Left lung (tissue), 14 donors: ENCODE results near the gene ISCA2. TPM values are rescaled to one million over a fixed set of nuclear protein-coding genes. Genes with fewer than 3 reads are reported as not detected.
"Not testable (repeated sequence)": the region's sequence is repeated elsewhere in the genome, so short reads cannot be mapped to it uniquely, and the experiment has no call there.

ENCODE experiments used
- ATAC-seq: fragments of 200-7000 bp; cut with Tn5 transposase; one replicate; pipeline ENCODE4 v1.9.1; 2020; ENCODE audit warnings: moderate library complexity
- DNase-seq, 4 donors: peaks; one replicate each; pipeline ENCODE4 v3.0.0-alpha.2; 2013 to 2020
- H3K27ac ChIP-seq, 2 donors: fragments of 200-600 bp; sonication (generic) in 1 of 2; one replicate each; pipeline versions ENCODE4 v1.5.0 to v1.8.0; 2020 to 2021
- H3K27me3 ChIP-seq, 2 donors: fragments of 200-600 bp; sonication (generic) in 1 of 2; one replicate each; pipeline versions ENCODE4 v1.5.0 to v1.8.0; 2020 to 2021
- H3K36me3 ChIP-seq, 2 donors: fragments of 200-600 bp; sonication (generic) in 1 of 2; one replicate each; pipeline versions ENCODE4 v1.5.0 to v1.8.0; 2020 to 2021
- H3K4me1 ChIP-seq, 2 donors: fragments of 200-600 bp; one replicate each; pipeline ENCODE4 v1.8.0; 2021
- H3K4me3 ChIP-seq, 2 donors: fragments of 200-600 bp; sonication (generic) in 1 of 2; one replicate each; pipeline versions ENCODE4 v1.5.0 to v1.8.0; 2020 to 2021; ENCODE audit warnings: mild to moderate bottlenecking in 1 of 2
- H3K9me3 ChIP-seq, 2 donors: fragments of 200-600 bp; sonication (generic) in 1 of 2; one replicate each; pipeline versions ENCODE4 v1.5.0 to v1.8.0; 2020 to 2021
- intact Hi-C, 2 donors: fragments of 100-400 bp; cut with DNase I; formaldehyde crosslinking; loops; one replicate each; pipeline versions ENCODE4 v1.11.2 to v1.14.2; 2022
- long read RNA-seq, 12 donors: library from polyadenylated mRNA in 2 of 12; unstranded in 2 of 12; transcript quantifications; one replicate each; pipeline ENCODE4 v2.0.0 and lab custom pipeline, GENCODE V29; 2019 to 2026
- polyA plus RNA-seq, 6 donors: library from polyadenylated mRNA; unstranded; fragments of 120-200 nt; gene quantifications; one replicate each; pipeline ENCODE4 v1.2.1, GENCODE V29; 2013; ENCODE audit not compliant: insufficient read length in 6 of 6
- total RNA-seq, 2 donors: library from RNA; stranded (reverse); fragmentation: NEBNext Ultra II Directional; extraction: Animal tissue kit (Norgen Biotek cat#: 25700); gene quantifications; one replicate each; pipeline ENCODE4 v1.2.1, GENCODE V29; 2021
- TF ChIP-seq, protein P1 (sequence below), 2 donors: fragments of 200-600 bp; sonication (generic) in 1 of 2; IDR thresholded peaks; one replicate each; pipeline versions ENCODE4 v1.5.0 to v1.8.0; 2021; ENCODE audit warnings: antibody characterized with exemption in 2 of 2
- donor health status: DM: no; HTN: yes; CAD: no.
- donor health status: DM: no; HTN: no; CAD: no.

Gene ISCA2, protein sequence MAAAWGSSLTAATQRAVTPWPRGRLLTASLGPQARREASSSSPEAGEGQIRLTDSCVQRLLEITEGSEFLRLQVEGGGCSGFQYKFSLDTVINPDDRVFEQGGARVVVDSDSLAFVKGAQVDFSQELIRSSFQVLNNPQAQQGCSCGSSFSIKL
- total RNA-seq (10 to 100 TPM; 22.7 to 27.7 TPM), polyA plus RNA-seq (10 to 100 TPM; 29.4 to 35.2 (median 32.2) TPM)
- long read RNA-seq, donor 1, transcript ISCA2-204 (4 exons, 2,626 nt) = major isoform, 51 of 58 reads
- long read RNA-seq, donor 1, transcript ISCA2-203 (3 exons, 925 nt) = minor isoform, 7 of 58 reads
- long read RNA-seq, donor 1, partial matches to known transcripts = 0 of 58 reads
- long read RNA-seq, donor 1, other reads (novel, unspliced or antisense) = 0 of 58 reads
- long read RNA-seq, donor 2, transcript ISCA2-204 (4 exons, 2,626 nt) = major isoform, 31 of 33 reads
- long read RNA-seq, donor 2, partial matches to known transcripts = 0 of 33 reads
- long read RNA-seq, donor 2, other reads (novel, unspliced or antisense) = 0 of 33 reads
- long read RNA-seq, donor 3, transcript ISCA2-204 (4 exons, 2,626 nt) = major isoform, 27 of 27 reads
- long read RNA-seq, donor 3, partial matches to known transcripts = 0 of 27 reads
- long read RNA-seq, donor 3, other reads (novel, unspliced or antisense) = 0 of 27 reads
- long read RNA-seq, donor 4, transcript ISCA2-204 (4 exons, 2,626 nt) = major isoform, 36 of 48 reads
- long read RNA-seq, donor 4, partial matches to known transcripts = 12 of 48 reads
- long read RNA-seq, donor 4, other reads (novel, unspliced or antisense) = 0 of 48 reads
- long read RNA-seq, donor 5, transcript ISCA2-204 (4 exons, 2,626 nt) = major isoform, 33 of 36 reads
- long read RNA-seq, donor 5, partial matches to known transcripts = 0 of 36 reads
- long read RNA-seq, donor 5, other reads (novel, unspliced or antisense) = 0 of 36 reads
- long read RNA-seq, donor 6, transcript ISCA2-204 (4 exons, 2,626 nt) = major isoform, 47 of 58 reads
- long read RNA-seq, donor 6, partial matches to known transcripts = 10 of 58 reads
- long read RNA-seq, donor 6, other reads (novel, unspliced or antisense) = 0 of 58 reads
- long read RNA-seq, donor 7, transcript ISCA2-204 (4 exons, 2,626 nt) = major isoform, 37 of 39 reads
- long read RNA-seq, donor 7, partial matches to known transcripts = 0 of 39 reads
- long read RNA-seq, donor 7, other reads (novel, unspliced or antisense) = 0 of 39 reads
- long read RNA-seq, donor 8, transcript ISCA2-204 (4 exons, 2,626 nt) = major isoform, 27 of 31 reads
- long read RNA-seq, donor 8, partial matches to known transcripts = 0 of 31 reads
- long read RNA-seq, donor 8, other reads (novel, unspliced or antisense) = 0 of 31 reads
- long read RNA-seq, donor 9, partial matches to known transcripts = 0 of 1 reads
- long read RNA-seq, donor 9, other reads (novel, unspliced or antisense) = 0 of 1 reads
- long read RNA-seq, donor 10, transcript ISCA2-204 (4 exons, 2,626 nt) = major isoform, 51 of 56 reads
- long read RNA-seq, donor 10, partial matches to known transcripts = 1 of 56 reads
- long read RNA-seq, donor 10, other reads (novel, unspliced or antisense) = 1 of 56 reads
- long read RNA-seq, donor 11 = 0 reads
- long read RNA-seq, donor 12, transcript ISCA2-204 (4 exons, 2,626 nt) = major isoform, 23 of 26 reads
- long read RNA-seq, donor 12, partial matches to known transcripts = 0 of 26 reads
- long read RNA-seq, donor 12, other reads (novel, unspliced or antisense) = 0 of 26 reads

DNA sequence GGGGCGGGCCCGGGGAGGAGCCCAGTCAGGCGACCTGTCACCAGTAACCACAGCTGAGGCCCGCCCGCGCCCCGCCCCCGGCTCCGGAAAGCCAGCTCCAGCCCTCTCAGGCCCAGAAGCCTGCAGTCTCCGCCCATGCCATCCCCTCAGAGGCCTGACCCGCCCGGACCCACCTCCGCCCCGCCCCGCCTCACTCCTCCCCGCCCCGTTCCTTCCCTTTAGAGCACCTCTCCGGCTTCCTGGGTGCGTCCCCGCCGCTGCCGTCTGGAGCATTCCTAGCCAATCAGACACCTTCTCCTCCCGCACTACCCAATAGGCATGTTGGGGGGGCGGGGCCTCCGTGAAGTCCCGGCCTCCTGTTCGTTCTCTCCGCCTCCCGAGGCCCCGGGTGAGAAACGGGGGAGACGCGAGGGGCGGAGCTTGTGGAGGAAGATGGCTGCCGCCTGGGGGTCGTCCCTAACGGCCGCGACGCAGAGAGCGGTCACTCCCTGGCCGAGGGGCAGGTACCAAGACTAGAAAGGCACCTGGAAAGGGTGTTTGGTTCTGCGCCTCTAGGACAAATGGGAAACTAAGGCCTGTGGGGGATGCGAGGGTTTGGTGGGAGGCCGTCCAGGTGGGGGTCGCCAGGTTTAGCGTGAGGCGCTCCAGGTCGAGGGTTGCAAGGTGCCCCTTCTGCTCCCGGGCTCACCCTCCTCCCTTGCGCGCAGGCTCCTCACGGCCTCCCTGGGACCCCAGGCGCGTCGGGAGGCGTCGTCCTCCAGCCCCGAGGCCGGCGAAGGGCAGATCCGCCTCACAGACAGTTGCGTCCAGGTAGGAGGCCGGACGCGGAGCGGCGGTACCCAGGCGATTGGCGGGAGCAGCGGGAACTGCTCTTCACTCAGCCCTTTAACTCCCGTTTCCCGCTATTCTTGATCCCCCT lies at the start of gene ISCA2:
Gene ISCA2, plus strand, starts transcription at position 423 of the 919 bp plus-strand sequence. Its CDS starts 10 bp downstream, at position 433.
- Histone ChIP-seq H3K27ac (peak within 1 kb of the TSS; percentile 95 to 97), H3K27me3 (no peaks in the 10 kb centered on the region), H3K4me3 (peak within 1 kb of the TSS; percentile 83 to 97), H3K9me3 (no peaks in the 10 kb centered on the region), H3K36me3 (peaks cover 0 to 3% of the 10 kb centered on the region in 2 donors), H3K4me1 (peaks cover 14 to 59% of the 10 kb centered on the region in 2 donors)
- peak; percentile 97 to 100 (median 100) for DNase-seq
- peak; percentile 89 for ATAC-seq
- intact Hi-C loops = loop anchor here in 1 of 2 donors (5.0 kb wide), 1 partner anchor 131 kb away; no protein-coding TSS in a partner anchor
- TF ChIP-seq, protein P1, sequence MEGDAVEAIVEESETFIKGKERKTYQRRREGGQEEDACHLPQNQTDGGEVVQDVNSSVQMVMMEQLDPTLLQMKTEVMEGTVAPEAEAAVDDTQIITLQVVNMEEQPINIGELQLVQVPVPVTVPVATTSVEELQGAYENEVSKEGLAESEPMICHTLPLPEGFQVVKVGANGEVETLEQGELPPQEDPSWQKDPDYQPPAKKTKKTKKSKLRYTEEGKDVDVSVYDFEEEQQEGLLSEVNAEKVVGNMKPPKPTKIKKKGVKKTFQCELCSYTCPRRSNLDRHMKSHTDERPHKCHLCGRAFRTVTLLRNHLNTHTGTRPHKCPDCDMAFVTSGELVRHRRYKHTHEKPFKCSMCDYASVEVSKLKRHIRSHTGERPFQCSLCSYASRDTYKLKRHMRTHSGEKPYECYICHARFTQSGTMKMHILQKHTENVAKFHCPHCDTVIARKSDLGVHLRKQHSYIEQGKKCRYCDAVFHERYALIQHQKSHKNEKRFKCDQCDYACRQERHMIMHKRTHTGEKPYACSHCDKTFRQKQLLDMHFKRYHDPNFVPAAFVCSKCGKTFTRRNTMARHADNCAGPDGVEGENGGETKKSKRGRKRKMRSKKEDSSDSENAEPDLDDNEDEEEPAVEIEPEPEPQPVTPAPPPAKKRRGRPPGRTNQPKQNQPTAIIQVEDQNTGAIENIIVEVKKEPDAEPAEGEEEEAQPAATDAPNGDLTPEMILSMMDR (IDR thresholded peaks at IDR 0.05) = peak in 1 of 2 donors; percentile 6

DNA sequence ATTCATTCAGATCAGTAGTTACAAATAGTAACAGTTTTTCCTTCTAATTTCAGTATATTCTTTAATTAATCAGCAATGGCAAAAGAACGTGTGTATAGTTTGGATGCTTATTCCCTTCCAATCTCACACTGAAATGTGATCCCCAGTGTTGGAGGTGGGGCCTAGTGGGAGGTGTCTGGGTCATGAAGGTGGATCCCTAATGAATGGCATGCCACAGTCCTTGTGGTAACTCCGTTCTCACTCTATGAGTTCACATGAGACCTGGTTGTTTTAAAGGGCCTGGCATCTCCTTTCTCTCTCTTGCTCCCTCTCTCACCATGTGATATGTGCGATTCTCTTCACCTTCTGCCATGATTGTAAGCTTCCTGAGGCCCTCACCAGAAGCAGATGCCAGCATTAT lies 48.7 kb upstream of the ISCA2 start:
- Histone ChIP-seq H3K27me3 (no peaks in the 10 kb centered on the region), H3K27ac (no peak overlapping the region), H3K36me3 (no peaks in the 10 kb centered on the region), H3K4me3 (no peak overlapping the region), H3K4me1 (no peaks in the 10 kb centered on the region), H3K9me3 (no peaks in the 10 kb centered on the region)
- intact Hi-C loops = no loop called here
- ATAC-seq = no peak
- DNase-seq = no peak
- TF ChIP-seq, protein P1 (IDR thresholded peaks at IDR 0.05) = no peak

DNA sequence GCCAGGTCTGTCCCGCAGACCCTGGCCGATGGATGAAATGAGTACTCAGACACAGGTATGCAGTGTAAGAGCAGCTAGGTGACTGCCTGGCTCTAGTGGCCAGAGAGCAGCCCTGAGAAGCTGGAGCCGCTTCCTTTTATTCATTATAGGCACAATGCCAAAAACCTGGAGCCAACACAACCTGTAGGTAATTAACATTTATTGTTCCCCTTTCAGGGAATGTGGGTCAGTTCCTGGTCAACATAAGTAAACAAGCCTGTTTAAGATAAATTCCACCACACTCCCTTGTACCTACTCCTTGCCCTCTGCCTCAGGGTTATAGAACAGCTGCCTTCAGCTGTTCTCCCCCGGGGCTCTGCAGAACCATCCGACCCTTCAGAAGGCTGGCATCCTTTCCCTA lies 39.2 kb upstream of the ISCA2 start:
- DNase-seq, H3K4me3 ChIP-seq, ATAC-seq, H3K27ac ChIP-seq, H3K36me3 ChIP-seq, H3K27me3 ChIP-seq, H3K4me1 ChIP-seq, intact Hi-C loops, H3K9me3 ChIP-seq: not testable (repeated sequence)

DNA sequence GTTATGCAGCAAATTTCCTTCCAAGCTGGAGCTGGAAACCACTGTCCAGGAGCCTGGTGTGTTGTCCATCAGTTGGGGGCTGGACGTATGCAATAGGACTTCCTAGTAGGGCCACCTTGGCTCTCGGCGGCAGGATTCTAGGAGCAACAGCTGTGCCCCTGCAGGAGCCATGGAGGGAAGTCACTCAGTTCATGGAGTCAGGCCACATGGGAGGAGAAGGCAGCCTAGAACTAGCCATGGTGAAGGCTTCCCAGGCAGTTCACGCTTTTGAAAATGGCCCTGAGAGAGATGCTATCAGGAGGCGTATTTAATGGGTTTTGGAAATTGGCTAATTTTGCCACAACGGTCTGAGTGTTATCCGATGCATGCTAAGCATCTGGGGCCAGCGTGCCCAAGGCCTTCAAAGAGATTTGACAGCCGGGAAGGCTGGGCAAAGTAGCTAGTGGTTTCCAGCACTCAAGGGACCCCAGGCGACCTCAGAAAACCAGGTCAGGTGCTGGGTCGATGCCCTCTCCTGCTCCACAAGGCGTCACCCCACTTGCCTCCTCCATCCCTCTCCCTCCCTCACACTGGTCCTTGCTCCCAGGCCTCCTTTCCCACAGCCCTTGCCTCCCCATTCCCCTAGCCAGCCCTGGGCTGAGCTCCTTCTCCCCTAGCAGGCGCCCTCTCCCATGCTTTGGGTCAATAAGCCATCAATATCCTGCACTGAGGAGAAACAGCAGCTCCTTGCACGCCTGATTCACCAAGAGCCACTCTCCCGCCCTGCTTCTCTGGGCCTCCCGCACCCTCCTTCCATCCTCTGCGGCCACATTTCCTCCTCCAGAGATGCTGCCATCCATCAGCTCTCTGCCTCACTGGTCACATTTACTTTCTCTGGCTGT lies 36.6 kb upstream of the ISCA2 start:
- Histone ChIP-seq H3K27me3 (no peaks in the 10 kb centered on the region), H3K36me3 (no peaks in the 10 kb centered on the region), H3K27ac (no peak overlapping the region), H3K9me3 (no peaks in the 10 kb centered on the region), H3K4me1 (no peaks in the 10 kb centered on the region), H3K4me3 (no peak overlapping the region)
- intact Hi-C loops = no loop called here
- DNase-seq = no peak
- TF ChIP-seq, protein P1 (IDR thresholded peaks at IDR 0.05) = no peak
- no peak for ATAC-seq
